Stimulated activated CD4-positive, alpha-beta T cell treated with anti-CD3 and anti-CD28 coated beads, Interleukin-2, amount 100 ng/mL, for 4 hours (primary cell): Measurements from ENCODE around the gene ALKBH4.
A peak's percentile ranks its signal among the peaks of the same experiment; 100 is the strongest.
"Not testable (repeated sequence)": the region's sequence is repeated elsewhere in the genome, so short reads cannot be mapped to it uniquely, and the experiment has no call there.

Experiments
- DNase-seq: peaks from one replicate; pipeline ENCODE4 v3.0.0-alpha.2; 2020; ENCODE audit warnings: low read depth

Gene ALKBH4

GRCh38 chr7:102426268-102427018, 38.2 kb downstream of the ALKBH4 start:
- DNase-seq: peak; percentile 79

- DNase-seq: peak; percentile 76
Measured at GRCh38 chr7:102425639-102426267, 38.9 kb downstream of the ALKBH4 start.

GRCh38 chr7:102424787-102425218, 39.9 kb downstream of the ALKBH4 start:
- no peak for DNase-seq

DNA sequence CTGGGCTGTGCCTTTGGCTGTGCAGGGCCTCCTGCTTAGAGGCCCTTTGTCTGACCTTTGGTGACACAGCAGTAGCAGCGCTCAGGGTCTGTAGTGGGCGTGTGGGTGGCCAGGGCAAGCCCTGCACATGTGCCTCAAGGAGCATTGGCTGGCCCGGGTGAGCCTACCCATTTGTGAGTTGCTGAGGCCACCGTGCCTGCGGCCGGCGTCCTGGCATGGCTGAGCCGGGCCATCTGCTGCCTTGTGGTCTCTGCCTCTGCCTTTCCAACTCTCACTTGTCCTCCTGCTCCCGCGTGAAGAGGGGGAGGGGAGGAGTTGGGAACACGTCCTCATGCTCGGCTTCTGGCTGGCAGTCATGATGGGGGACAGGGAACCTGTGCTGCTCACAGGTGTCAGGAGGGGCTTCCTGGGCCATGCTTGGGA, 40.5 kb downstream of the ALKBH4 start:
- no peak for DNase-seq

- DNase-seq: no peak
Measured at GRCh38 chr7:102421706-102422240, 42.9 kb downstream of the ALKBH4 start.

GRCh38 chr7:102418592-102418991, 46.1 kb downstream of the ALKBH4 start:
- DNase-seq: no peak

DNA sequence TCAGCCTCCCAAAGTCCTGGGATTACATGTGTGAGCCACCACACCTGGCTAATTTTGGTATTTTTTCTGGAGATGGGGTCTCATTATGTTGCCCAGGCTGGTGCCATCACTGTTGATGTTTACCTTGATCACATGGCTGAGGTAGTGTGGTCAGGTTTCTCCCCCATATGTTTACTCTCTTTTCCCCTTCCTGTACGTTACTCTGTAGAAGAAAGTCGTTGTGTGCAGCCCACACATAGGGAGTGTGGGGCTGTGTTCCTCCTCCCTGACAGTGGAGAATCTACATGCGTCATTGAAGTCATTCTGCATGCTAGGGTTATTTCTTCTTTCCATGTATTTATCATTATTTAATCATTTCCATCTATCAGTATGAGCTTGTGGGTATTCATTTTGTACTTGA, 47.6 kb downstream of the ALKBH4 start:
- DNase-seq: no peak

DNA sequence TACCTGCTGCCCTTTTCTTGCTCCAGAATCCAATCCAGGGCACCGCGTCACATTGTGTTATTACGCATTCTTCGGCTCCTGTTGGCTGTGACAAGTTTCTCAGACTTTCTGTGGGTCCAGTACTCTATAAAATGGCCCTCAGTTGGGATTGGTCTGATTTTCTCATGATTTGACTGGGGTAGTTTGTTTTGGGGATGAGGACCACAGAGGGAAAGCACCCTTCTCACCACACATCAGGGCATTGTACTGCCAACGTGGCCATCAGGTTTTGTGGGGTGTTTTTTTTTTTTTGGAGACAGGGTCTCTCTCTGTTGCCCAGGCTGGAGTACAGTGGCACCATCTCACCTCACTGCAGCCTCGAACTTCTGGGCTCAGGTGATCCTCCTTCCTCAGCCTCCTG, 48.3 kb downstream of the ALKBH4 start:
- no peak for DNase-seq

DNA sequence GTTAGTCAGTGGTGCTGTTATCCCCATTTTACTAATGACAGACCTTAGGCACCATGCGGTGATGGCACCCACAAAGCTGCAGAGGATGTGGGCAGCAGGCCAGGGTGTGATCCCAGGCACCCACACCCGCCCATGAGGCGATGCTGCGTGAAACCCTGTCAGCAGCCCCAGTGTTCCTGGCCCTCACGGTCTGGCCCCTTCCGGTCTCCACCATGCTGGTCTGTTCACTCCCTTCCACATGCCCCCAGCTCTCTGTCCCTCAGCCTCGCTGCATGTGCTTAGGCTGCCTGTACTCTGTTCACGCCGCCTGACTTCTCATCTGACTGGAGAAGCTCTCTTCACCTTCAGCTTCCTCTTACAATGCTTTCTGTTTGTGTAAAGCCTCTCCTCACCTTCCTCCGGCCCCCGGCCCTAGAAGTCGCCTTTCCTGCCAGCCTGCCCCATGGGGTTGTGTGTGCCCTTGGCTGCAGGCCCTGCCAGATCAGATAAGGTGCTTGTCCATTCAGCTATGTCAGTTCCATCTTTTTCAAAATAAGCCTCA, 48.9 kb downstream of the ALKBH4 start:
- no peak for DNase-seq

DNA sequence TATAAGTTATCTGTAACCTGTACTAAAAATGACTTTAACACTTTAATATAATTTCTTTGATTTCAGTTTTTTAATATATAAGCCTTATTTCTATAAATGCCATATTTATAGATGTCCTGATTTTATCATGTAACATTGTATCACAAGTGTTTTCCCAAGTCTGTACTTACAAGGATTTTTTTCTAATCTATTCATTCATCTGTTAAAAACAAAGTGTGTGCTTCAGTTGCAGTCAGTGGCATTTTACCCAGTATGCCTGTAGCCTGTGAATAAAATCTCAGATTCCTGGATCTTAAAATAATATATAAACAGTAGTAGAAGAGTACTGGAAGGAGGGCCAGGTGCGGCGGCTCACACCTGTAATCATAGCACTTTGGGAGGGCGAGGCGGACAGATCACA, 51.1 kb downstream of the ALKBH4 start:
- DNase-seq: no peak

DNA sequence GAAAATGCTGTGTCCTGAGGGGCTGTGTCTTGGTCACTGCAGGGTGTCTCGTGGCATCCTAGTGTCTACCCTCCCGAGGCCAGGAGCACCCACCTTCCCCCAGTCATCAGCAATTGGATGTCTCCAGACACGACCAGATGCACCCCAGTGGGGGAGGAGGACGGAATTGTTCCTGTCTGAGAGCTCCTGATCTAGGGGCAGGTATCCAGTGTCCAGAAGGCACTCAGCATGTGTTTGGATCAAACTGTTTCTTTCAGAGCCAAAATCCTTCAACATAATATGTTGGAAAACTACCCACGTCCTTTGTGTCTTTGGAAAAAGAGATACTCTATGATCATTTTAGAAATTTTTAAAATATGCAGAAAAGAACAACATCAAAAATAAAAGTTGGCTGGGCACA, 51.6 kb downstream of the ALKBH4 start:
- no peak for DNase-seq

DNA sequence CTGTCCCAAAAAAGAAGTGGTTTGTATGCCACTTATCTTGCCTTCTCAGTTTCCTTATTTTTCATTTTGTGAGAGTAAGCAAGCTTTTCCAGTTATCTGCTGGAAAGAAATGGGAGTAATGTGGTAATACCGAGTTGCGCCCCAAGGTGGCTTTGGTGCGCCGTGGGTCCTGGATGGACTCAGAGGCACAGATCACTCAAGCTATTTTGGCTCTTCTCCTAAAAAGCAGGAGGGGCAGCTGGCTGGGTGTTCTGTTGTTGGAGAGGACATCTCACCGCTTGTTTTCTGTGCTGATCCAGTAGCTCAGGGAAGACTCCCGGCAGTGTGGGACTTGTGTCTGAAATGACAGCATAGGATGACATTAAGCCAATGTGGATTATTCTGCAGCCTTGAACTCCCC, 52.1 kb downstream of the ALKBH4 start:
- no peak for DNase-seq

GRCh38 chr7:102410918-102411317, 53.7 kb downstream of the ALKBH4 start:
- DNase-seq: no peak

DNA sequence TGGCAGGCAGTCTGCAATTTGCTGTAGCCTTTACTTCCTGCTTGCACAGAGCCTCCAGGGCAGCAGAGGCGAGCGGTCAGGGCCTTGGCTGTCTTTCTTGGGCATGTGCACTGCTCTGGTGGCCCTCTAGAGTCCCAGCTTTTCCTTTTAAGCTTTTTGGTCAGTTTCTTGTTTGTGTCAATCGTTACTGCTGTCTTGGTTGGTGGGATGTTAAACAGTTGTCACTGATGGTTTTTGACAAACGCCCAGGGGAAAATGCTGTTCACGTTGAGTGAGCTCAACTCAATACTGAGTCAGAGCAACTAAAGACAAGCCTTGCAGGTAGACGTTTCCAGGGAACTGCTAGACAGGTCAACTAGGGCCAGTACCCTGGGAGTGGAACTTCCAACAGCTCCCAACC, 54.5 kb downstream of the ALKBH4 start:
- no peak for DNase-seq

DNA sequence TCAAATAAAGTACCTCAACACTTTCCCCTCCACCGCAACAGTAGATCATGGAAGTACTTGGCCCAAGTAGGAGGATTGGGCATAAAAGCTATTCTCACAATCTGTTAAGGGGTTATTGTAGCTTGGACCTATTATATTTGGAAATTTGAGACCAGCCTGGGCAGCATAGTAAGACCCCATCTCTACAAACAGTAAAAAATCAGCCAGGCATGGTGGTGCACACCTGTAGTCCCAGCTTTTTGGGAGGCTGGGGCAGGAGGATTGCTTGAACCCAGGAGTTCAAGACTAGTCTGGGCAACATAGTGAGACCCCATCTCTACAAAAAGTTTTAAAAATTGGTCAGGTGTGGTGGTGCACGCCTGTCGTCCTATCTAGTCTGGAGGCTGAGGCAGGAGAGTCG, 55.3 kb downstream of the ALKBH4 start:
- no peak for DNase-seq

DNA sequence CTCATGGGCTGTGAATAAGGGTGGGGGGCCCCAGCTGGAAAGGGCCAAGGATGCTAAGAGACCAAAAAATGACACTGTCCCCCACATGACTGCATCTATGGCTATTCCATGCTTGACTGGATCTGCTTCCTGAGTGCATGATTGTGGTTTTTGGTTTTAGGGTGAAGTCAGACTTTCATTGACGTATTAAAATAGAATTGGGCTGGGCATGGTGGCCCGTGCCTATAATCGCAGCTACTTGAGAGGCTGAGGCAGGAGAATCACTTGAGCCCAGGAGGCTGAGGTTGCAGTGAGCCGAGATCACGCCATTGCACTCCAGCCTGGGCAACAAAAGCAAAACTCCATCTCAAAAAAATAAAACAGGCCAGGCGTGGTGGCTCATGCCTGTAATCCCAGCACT, 56.1 kb downstream of the ALKBH4 start:
- DNase-seq: not testable (repeated sequence)

DNA sequence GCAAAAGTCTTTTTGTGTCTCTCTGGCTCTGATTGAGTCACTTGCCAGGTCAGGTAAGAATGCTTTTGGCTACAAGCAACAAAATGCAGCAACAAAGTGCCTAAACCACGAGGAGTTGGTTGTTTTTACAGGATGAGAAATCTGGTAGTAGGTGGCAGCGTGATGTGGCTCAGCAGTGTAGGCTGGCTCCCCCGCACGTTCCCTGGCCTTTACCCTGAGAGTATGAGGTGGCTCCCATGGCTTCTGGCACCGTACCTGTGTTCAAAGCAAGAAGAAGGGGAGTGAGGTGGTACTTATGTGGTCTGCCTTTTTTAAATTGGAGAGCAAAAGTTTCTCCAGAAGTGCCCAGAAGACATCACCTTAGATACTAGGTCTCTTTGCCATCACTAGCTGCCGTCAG, 56.8 kb downstream of the ALKBH4 start:
- DNase-seq: no peak
